Central memory CD8-positive, alpha-beta T cell (primary cell): ENCODE measurements around the gene UBL7.
"Not testable (repeated sequence)": the region's sequence is repeated elsewhere in the genome, so short reads cannot be mapped to it uniquely, and the experiment has no call there.

ENCODE experiments used
- ATAC-seq: fragments of 150-1000 bp; cut with Tn5 transposase; replicated peaks from 2 replicates; pipeline ENCODE4 v1.10.0; 2022; ENCODE audit warnings: mild to moderate bottlenecking, moderate FRiP score, moderate number of reproducible peaks; ENCODE audit not compliant: poor library complexity, severe bottlenecking; ENCODE audit errors: extremely low read depth
- DNase-seq, 2 donors: peaks; one replicate each; pipeline ENCODE4 v3.0.0; 2021; ENCODE audit warnings: low spot score in 2 of 2
- H3K27ac Mint-ChIP-seq: one replicate; pipeline ENCODE4 v1.8.0; 2022; ENCODE audit warnings: low read depth, mild to moderate bottlenecking, moderate library complexity, mixed read lengths
- H3K27me3 Mint-ChIP-seq: one replicate; pipeline ENCODE4 v1.8.0; 2022; ENCODE audit warnings: mixed read lengths
- H3K36me3 Mint-ChIP-seq: one replicate; pipeline ENCODE4 v1.8.0; 2022; ENCODE audit warnings: mild to moderate bottlenecking, moderate library complexity, mixed read lengths; ENCODE audit not compliant: insufficient read depth
- H3K4me1 Mint-ChIP-seq: one replicate; pipeline ENCODE4 v1.8.0; 2022; ENCODE audit warnings: mixed read lengths
- H3K4me3 Mint-ChIP-seq: one replicate; pipeline ENCODE4 v1.8.0; 2022; ENCODE audit warnings: mild to moderate bottlenecking, moderate library complexity, mixed read lengths
- H3K9me3 Mint-ChIP-seq: one replicate; pipeline ENCODE4 v1.8.0; 2022; ENCODE audit warnings: mixed read lengths

UBL7 gene

DNA sequence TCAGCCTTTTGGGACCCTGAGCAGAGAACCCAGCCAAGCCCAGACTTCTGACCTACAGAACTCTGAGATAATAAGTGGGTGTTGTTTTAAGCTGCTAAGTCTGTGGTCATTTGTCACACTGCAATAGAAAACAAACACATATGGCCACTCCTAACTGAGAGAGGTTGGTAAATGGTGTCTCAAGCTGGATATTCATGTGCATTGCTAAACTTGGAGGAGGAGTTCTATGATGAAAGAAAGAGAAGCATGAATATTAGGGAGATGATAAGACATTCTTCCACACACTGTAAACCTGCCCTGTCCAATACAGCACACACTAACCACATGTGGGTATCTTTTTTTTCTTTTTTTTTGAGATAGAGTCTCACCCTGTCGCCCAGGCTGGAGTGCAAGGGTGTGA, 27.8 kb upstream of the UBL7 start:
- H3K4me1 Mint-ChIP-seq, result peaks cover 12% of the 10 kb centered on the region
- H3K27ac Mint-ChIP-seq, result no peak overlapping the region
- ATAC-seq (no peak), DNase-seq (no peak)
- H3K4me3 Mint-ChIP-seq, result no peak overlapping the region
- H3K9me3 Mint-ChIP-seq, result no peaks in the 10 kb centered on the region
- peaks cover 11% of the 10 kb centered on the region for H3K36me3 Mint-ChIP-seq
- H3K27me3 Mint-ChIP-seq, result no peaks in the 10 kb centered on the region

DNA sequence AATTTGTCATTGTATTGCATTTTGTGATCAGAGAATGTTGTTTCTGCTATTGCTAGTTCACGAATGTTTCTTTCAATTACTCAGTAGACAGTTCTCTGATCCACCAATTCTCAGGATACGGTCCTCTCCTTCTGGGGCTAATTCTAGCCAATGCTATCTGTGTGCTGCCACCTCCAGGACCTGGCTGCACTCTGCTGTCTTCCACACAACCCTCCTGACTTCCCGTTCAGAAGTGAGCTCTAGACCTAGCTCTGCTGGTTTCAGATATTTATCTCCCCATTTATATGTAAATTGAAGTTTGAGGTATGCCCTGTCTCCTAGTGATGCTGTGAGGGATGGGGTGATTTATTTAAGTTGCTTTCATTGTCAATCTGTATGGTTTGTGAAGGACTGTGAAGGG, 21.7 kb upstream of the UBL7 start:
- no peak overlapping the region for H3K27ac Mint-ChIP-seq

DNA sequence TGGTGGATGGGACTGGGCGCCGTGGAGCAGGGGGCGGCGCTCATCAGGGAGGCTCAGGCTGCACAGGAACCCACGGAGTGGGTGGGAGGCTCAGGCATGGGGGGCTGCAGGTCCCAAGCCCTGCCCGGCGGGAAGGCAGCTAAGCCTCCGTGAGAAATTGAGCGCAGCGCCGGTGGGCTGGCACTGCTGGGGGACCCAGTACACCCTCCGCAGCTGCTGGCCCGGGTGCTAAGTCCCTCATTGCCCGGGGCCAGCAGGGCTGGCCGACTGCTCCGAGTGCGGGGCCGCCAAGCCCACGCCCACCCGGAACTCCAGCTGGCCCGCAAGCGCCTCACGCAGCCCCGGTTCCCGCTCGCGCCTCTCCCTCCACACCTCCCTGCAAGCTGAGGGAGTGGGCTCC, 19.4 kb upstream of the UBL7 start:
- H3K4me3 Mint-ChIP-seq, H3K36me3 Mint-ChIP-seq, H3K4me1 Mint-ChIP-seq, DNase-seq, H3K27ac Mint-ChIP-seq, H3K27me3 Mint-ChIP-seq, ATAC-seq, H3K9me3 Mint-ChIP-seq: not testable (repeated sequence)

More for the DNA sequence above, 21.7 kb upstream of the UBL7 start:
- no peak for DNase-seq
- ATAC-seq, result no peak
- no peaks in the 10 kb centered on the region for H3K9me3 Mint-ChIP-seq
- no peak overlapping the region for H3K4me3 Mint-ChIP-seq
- peaks cover 7% of the 10 kb centered on the region for H3K36me3 Mint-ChIP-seq
- H3K27me3 Mint-ChIP-seq, result no peaks in the 10 kb centered on the region
- H3K4me1 Mint-ChIP-seq, result no peaks in the 10 kb centered on the region

- H3K27ac Mint-ChIP-seq, H3K4me1 Mint-ChIP-seq, DNase-seq, H3K4me3 Mint-ChIP-seq, ATAC-seq, H3K27me3 Mint-ChIP-seq, H3K9me3 Mint-ChIP-seq: not testable (repeated sequence)
- H3K36me3 Mint-ChIP-seq, result peaks cover 16% of the 10 kb centered on the region
Observed at GRCh38 chr15:74471621-74472020, 10.7 kb upstream of the UBL7 start.

- no peaks in the 10 kb centered on the region for H3K4me1 Mint-ChIP-seq
- H3K27me3 Mint-ChIP-seq, result no peaks in the 10 kb centered on the region
- no peak for ATAC-seq
- H3K9me3 Mint-ChIP-seq, result no peaks in the 10 kb centered on the region
- no peak for DNase-seq
- no peak overlapping the region for H3K27ac Mint-ChIP-seq
- H3K36me3 Mint-ChIP-seq, result peaks cover 17% of the 10 kb centered on the region
- H3K4me3 Mint-ChIP-seq, result no peak overlapping the region
Observed at GRCh38 chr15:74470631-74471395, 9.9 kb upstream of the UBL7 start.

DNA sequence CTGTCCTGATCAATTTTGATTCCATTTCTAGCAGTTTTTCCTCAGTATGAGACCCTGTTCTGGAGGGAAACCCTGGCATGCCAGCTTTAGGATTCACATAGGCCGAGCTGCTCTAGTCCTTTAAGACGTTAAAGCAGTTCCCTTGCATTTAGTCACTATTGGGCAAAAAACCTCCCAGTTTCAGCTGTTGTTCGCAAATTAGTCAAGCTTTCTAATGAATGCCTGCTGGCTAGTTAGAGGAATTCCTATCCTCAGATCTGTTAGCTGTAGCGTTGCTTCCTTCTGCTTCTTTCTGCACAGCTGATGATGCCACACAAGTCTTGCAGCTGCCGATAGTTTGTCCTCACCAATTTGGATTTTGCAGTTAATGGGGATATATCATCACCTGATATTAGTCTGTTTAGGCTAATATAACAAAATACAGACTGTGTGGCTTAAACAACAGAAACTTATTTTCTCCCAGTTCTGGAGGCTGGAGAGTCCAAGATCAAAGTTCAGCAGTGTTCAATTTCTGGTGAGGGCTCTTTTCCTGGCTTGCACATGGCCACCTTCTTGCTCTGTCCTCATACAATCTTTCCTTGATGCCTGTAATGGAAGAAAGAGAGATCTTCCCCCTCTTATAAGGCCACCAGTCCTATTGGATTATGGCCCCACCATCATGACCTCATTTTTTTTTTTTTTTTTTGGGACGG, 7.5 kb upstream of the UBL7 start:
- ATAC-seq (no peak), DNase-seq (no peak)
- Mint-ChIP-seq H3K36me3 (peaks cover 13% of the 10 kb centered on the region), H3K27ac (peak overlapping the region; percentile 44), H3K9me3 (no peaks in the 10 kb centered on the region), H3K27me3 (no peaks in the 10 kb centered on the region), H3K4me1 (peaks cover 9% of the 10 kb centered on the region), H3K4me3 (no peak overlapping the region)

GRCh38 chr15:74466570-74466969, 5.6 kb upstream of the UBL7 start:
- peaks cover 22% of the 10 kb centered on the region for H3K4me1 Mint-ChIP-seq
- peaks cover 11% of the 10 kb centered on the region for H3K36me3 Mint-ChIP-seq
- H3K4me3 Mint-ChIP-seq, result no peak overlapping the region
- H3K9me3 Mint-ChIP-seq, result no peaks in the 10 kb centered on the region
- DNase-seq (no peak), ATAC-seq (no peak)
- H3K27ac Mint-ChIP-seq, result no peak overlapping the region
- no peaks in the 10 kb centered on the region for H3K27me3 Mint-ChIP-seq

DNA sequence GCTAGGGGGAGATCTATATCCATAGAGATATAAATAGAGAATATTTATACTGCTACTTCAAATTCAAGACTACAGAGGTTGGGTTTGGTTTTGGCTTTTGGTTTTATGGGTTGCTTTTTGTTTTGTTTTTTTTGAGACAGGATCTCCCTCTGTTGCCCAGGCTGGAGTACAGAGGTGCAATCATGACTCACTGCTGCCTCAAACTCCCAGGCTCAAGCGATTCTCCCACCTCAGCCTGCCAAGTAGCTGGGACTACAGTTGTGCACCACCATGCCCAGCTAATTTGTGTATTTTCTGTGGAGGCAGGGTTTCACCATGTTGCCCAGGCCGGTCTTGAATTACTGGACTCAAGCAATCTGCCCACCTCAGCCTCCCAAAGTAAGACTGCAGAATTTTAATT, 3.9 kb upstream of the UBL7 start:
- Mint-ChIP-seq H3K4me3 (no peak overlapping the region), H3K27ac (no peak overlapping the region), H3K4me1 (peaks cover 33% of the 10 kb centered on the region)

DNA sequence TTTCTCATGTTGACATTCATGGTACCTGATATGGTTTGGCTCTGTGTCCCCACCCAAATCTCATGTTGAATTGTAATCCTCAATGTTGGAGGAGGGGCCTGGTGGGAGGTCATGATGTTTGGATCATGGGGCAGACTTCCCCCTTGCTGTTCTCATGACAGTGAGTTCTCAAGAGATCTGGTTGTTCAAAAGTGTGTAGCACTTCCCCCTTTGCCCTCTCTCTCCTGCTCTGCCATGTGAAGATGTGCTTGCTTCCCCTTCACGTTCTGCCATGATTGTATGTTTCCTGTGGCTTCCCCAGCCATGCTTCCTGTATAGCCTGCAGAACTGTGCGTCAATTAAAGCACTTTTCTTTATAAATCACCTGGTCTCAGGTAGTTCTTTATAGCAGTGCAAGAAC, 3.3 kb upstream of the UBL7 start:
- H3K36me3 Mint-ChIP-seq, result peaks cover 17% of the 10 kb centered on the region

More for the DNA sequence above, 3.9 kb upstream of the UBL7 start:
- peaks cover 19% of the 10 kb centered on the region for H3K36me3 Mint-ChIP-seq
- ATAC-seq (no peak), DNase-seq (no peak)
- H3K9me3 Mint-ChIP-seq, result no peaks in the 10 kb centered on the region
- H3K27me3 Mint-ChIP-seq, result no peaks in the 10 kb centered on the region

GRCh38 chr15:74463634-74464033, 2.7 kb upstream of the UBL7 start:
- Mint-ChIP-seq H3K27me3 (no peaks in the 10 kb centered on the region), H3K4me1 (peaks cover 39% of the 10 kb centered on the region), H3K36me3 (peaks cover 15% of the 10 kb centered on the region), H3K27ac (no peak overlapping the region), H3K4me3 (no peak overlapping the region), H3K9me3 (no peaks in the 10 kb centered on the region)
- ATAC-seq, result no peak
- no peak for DNase-seq

More for the DNA sequence above, 3.3 kb upstream of the UBL7 start:
- Mint-ChIP-seq H3K27ac (no peak overlapping the region), H3K27me3 (no peaks in the 10 kb centered on the region), H3K4me3 (no peak overlapping the region), H3K9me3 (no peaks in the 10 kb centered on the region), H3K4me1 (peaks cover 33% of the 10 kb centered on the region)
- ATAC-seq (no peak), DNase-seq (no peak)

GRCh38 chr15:74461847-74462511, 1.0 kb upstream of the UBL7 start:
- H3K4me3 Mint-ChIP-seq, result peak overlapping the region; percentile 94
- H3K4me1 Mint-ChIP-seq, result peaks cover 43% of the 10 kb centered on the region
- no peaks in the 10 kb centered on the region for H3K9me3 Mint-ChIP-seq
- no peak for ATAC-seq
- H3K27ac Mint-ChIP-seq, result peak overlapping the region; percentile 67
- DNase-seq, result no peak
- peaks cover 13% of the 10 kb centered on the region for H3K36me3 Mint-ChIP-seq
- H3K27me3 Mint-ChIP-seq, result no peaks in the 10 kb centered on the region

GRCh38 chr15:74460298-74460697, 662 bp downstream of the UBL7 start:
- DNase-seq, result no peak
- Mint-ChIP-seq H3K4me3 (peak overlapping the region; percentile 94), H3K4me1 (peaks cover 43% of the 10 kb centered on the region), H3K27ac (peak overlapping the region; percentile 67), H3K27me3 (no peaks in the 10 kb centered on the region), H3K36me3 (peaks cover 20% of the 10 kb centered on the region), H3K9me3 (no peaks in the 10 kb centered on the region)
- no peak for ATAC-seq

- not testable (repeated sequence) for DNase-seq, H3K9me3 Mint-ChIP-seq, H3K27me3 Mint-ChIP-seq, ATAC-seq
- Mint-ChIP-seq H3K4me1 (peaks cover 43% of the 10 kb centered on the region), H3K4me3 (peak overlapping the region; percentile 94), H3K27ac (peak overlapping the region; percentile 67), H3K36me3 (peaks cover 20% of the 10 kb centered on the region)
Observed at GRCh38 chr15:74459798-74460197, 1.2 kb downstream of the UBL7 start.
